ENCODE results near the gene PDGFA. TPM values are rescaled to one million over a fixed set of nuclear protein-coding genes. Genes with fewer than 3 reads are reported as not detected.

PDGFA gene
- total RNA-seq, 1 donor from 2014 or later = 65.6 TPM

- H3K36me3 ChIP-seq (ENCODE audit: control insufficient read depth, insufficient read depth, low read length) = no peaks in the 10 kb centered on the region
- no peaks in the 10 kb centered on the region for H3K27me3 ChIP-seq (ENCODE audit: control insufficient read depth, insufficient read depth, low read length)
- no peak overlapping the region for H3K4me3 ChIP-seq (ENCODE audit: low read depth, low read length)
- no peak for TF ChIP-seq CTCF (IDR thresholded peaks at IDR 0.05; ENCODE audit: insufficient read depth, low read length, poor library complexity, severe bottlenecking)
- no peak for DNase-seq (ENCODE audit: low read depth)
Measured at GRCh38 chr7:514242-514641, 5.4 kb downstream of the PDGFA start.

- Histone ChIP-seq H3K27me3 (ENCODE audit: control insufficient read depth, insufficient read depth, low read length) (no peaks in the 10 kb centered on the region), H3K36me3 (ENCODE audit: control insufficient read depth, insufficient read depth, low read length) (no peaks in the 10 kb centered on the region), H3K4me3 (ENCODE audit: low read depth, low read length) (no peak overlapping the region)
- no peak for DNase-seq (ENCODE audit: low read depth)
- TF ChIP-seq CTCF (IDR thresholded peaks at IDR 0.05; ENCODE audit: insufficient read depth, low read length, poor library complexity, severe bottlenecking) = no peak
Measured at GRCh38 chr7:513521-514166, 6.0 kb downstream of the PDGFA start.

GRCh38 chr7:512541-513311, 6.9 kb downstream of the PDGFA start:
- H3K36me3 ChIP-seq (ENCODE audit: control insufficient read depth, insufficient read depth, low read length) = no peaks in the 10 kb centered on the region

GRCh38 chr7:512146-512510, 7.5 kb downstream of the PDGFA start:
- H3K36me3 ChIP-seq (ENCODE audit: control insufficient read depth, insufficient read depth, low read length) = no peaks in the 10 kb centered on the region
- H3K27me3 ChIP-seq (ENCODE audit: control insufficient read depth, insufficient read depth, low read length) = no peaks in the 10 kb centered on the region
- no peak overlapping the region for H3K4me3 ChIP-seq (ENCODE audit: low read depth, low read length)
- no peak for TF ChIP-seq CTCF (IDR thresholded peaks at IDR 0.05; ENCODE audit: insufficient read depth, low read length, poor library complexity, severe bottlenecking)
- no peak for DNase-seq (ENCODE audit: low read depth)

More at GRCh38 chr7:512541-513311, 6.9 kb downstream of the PDGFA start:
- DNase-seq (ENCODE audit: low read depth) = no peak
- no peak for TF ChIP-seq CTCF (IDR thresholded peaks at IDR 0.05; ENCODE audit: insufficient read depth, low read length, poor library complexity, severe bottlenecking)
- H3K27me3 ChIP-seq (ENCODE audit: control insufficient read depth, insufficient read depth, low read length) = no peaks in the 10 kb centered on the region
- no peak overlapping the region for H3K4me3 ChIP-seq (ENCODE audit: low read depth, low read length)

- H3K27me3 ChIP-seq (ENCODE audit: control insufficient read depth, insufficient read depth, low read length) = no peaks in the 10 kb centered on the region
- DNase-seq (ENCODE audit: low read depth) = no peak
- no peaks in the 10 kb centered on the region for H3K36me3 ChIP-seq (ENCODE audit: control insufficient read depth, insufficient read depth, low read length)
- no peak overlapping the region for H3K4me3 ChIP-seq (ENCODE audit: low read depth, low read length)
- TF ChIP-seq CTCF (IDR thresholded peaks at IDR 0.05; ENCODE audit: insufficient read depth, low read length, poor library complexity, severe bottlenecking) = no peak
Measured at GRCh38 chr7:511476-512145, 8.0 kb downstream of the PDGFA start.
